Stimulated activated CD4-positive, alpha-beta T cell treated with anti-CD3 and anti-CD28 coated beads, TNF-alpha, amount 100 ng/mL, for 48 hours (primary cell): ENCODE data around the gene NNAT.

ENCODE experiments used
- DNase-seq, 3 donors: peaks; one replicate each; pipeline ENCODE4 v3.0.0-alpha.2; 2020; ENCODE audit warnings: low read depth in 3 of 3

NNAT gene

DNA sequence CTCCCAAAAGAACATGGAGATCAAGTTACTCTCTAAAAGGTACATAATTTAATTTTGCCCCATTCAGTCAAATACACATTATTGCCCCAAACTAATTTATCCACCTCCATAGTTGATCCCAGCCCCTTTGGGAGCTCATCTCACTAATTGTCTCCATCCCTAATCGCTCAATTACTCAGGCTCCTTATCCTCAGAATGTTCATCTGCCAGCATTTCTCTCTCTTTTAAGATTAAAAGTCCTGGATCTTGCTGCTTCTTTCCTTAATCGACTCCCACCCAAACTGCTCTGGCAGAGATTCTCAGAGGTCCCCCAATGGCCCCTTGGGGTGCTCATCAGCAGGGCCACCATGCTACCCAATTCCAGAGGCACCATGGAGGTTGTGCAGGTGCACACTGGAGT lies 18.4 kb upstream of the NNAT start:
- no peak for DNase-seq

- no peak for DNase-seq
Measured at GRCh38 chr20:37503256-37503927, 17.7 kb upstream of the NNAT start.

DNA sequence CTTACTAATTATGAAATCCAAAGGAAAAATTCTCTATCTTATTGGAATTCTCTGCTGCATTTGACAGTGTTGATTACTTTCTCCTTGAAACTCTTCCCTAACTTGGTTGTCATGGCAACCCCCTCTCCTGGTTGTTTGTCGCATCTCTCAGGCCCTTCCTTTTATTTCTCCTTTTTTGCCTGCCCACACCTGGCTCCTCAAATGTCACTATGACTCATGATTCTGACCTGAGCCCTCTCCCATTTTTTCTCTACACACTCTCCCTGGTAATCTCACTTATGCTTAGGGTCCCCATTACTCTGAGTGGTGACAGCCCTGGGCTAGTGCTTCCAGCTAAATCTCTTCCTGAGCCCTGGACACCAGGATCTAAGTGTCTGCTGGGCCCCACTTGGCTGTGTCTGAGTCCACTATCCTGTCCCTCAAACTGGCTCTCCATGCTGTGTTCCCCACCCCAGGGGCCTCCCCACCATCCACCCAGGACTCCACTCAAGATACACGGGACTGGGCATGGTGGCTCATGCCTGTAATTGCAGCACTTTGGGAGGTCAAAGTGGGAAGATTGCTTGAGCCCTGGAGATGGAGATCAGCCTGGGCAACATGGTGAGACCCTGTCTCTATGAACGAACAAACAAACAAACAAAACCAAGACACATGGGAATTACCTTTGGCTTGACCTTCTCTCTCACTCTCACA lies 16.5 kb upstream of the NNAT start:
- DNase-seq = no peak

- DNase-seq = no peak
Measured at GRCh38 chr20:37505263-37506151, 15.5 kb upstream of the NNAT start.

- no peak for DNase-seq
Measured at GRCh38 chr20:37506152-37506725, 14.8 kb upstream of the NNAT start.

- DNase-seq = no peak
Measured at GRCh38 chr20:37510226-37510625, 10.8 kb upstream of the NNAT start.

GRCh38 chr20:37511610-37512275 lies 9.3 kb upstream of the NNAT start:
- no peak for DNase-seq

GRCh38 chr20:37513779-37514359 lies 7.2 kb upstream of the NNAT start:
- DNase-seq = no peak

GRCh38 chr20:37515876-37516275 lies 5.2 kb upstream of the NNAT start:
- no peak for DNase-seq

GRCh38 chr20:37516811-37517750 lies 4.0 kb upstream of the NNAT start:
- no peak for DNase-seq

- DNase-seq = no peak
Measured at GRCh38 chr20:37518059-37518458, 3.0 kb upstream of the NNAT start.

GRCh38 chr20:37518606-37519507 lies 2.2 kb upstream of the NNAT start:
- no peak for DNase-seq

GRCh38 chr20:37519508-37520418 lies 1.3 kb upstream of the NNAT start:
- DNase-seq = no peak

GRCh38 chr20:37520419-37520955 lies 563 bp upstream of the NNAT start:
- no peak for DNase-seq

DNA sequence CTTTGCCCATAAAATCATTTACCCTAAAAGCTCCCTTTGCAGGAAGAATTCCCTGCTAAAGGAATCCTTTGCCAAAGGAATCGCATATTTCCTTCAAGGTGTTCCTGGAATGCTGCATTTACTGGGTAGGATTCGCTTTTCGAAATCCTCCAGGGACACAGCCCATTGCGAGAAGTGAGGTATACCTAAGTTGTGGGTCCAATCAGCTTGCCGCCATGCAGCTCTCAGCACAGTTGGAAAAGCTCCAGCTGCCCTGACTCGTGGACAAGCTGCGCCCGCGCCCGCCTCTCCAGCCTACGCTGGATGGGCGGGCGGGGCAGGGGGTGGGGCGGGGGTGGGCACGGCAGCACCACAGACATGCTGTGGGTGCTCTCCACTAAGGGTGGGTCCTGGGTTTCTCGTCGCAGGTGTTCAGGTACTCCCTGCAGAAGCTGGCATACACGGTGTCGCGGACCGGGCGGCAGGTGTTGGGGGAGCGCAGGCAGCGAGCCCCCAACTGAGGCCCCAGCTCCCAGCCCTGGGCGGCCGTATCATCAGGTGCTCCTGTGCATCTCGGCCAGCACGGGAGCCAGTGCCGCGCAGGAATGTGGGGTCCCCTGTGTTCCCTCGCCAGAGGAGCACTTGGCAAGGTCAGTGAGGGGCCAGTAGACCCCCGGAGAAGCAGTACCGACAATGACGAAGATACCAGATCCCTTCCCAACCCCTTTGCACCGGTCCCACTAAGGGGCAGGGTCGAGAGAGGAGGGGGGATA lies 1.4 kb downstream of the NNAT start:
- DNase-seq = no peak

DNA sequence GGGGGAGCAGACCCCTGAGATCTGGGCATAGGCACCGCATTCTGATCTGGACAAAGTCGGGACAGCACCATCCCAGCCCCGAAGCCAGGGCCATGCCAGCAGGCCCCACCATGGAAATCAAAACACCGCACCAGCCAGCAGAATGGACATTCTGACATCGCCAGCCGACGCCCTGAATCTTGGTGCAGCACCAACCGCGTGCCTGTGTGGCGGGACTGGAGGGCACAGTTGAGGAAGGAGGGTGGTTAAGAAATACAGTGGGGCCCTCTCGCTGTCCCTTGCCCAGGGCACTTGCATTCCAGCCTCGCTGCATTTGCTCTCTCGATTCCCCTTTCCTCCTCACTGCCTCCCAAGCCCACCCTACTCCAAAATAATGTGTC lies 2.0 kb downstream of the NNAT start:
- DNase-seq = no peak
